MM.1S (cell line): Measurements from ENCODE around the gene COX18.

Experiments used
- CTCF ChIP-seq: fragments of 300-600 bp; sonication (generic); IDR thresholded peaks from 2 replicates; pipeline ENCODE4 v1.5.1; 2016; ENCODE audit warnings: antibody characterized with exemption, low read length, mixed read lengths
- EZH2 ChIP-seq: fragments of 300-600 bp; sonication (generic); optimal IDR thresholded peaks from 2 replicates; pipeline ENCODE3; 2017; ENCODE audit warnings: low read depth, mild to moderate bottlenecking, antibody characterized with exemption, low read length, mixed read lengths

- TF ChIP-seq CTCF (peak; percentile 72), EZH2 (no peak)
These were observed 50.0 kb downstream of the COX18 start for GRCh38 chr4:73019462-73020047.
